Gastrocnemius medialis (tissue), 4 donors: ENCODE data around the gene PHRF1. TPM values are rescaled to one million over a fixed set of nuclear protein-coding genes. Genes with fewer than 3 reads are reported as not detected.

Source experiments
- ATAC-seq, 2 donors: fragments of 150-250 bp; one replicate each; pipeline ENCODE4 v1.9.1; 2016
- DNase-seq, 2 donors: peaks; one replicate each; pipeline ENCODE4 v3.0.0-alpha.2; 2019
- H3K27ac ChIP-seq, 4 donors: fragments of 200-600 bp; sonication (generic); 1 replicate in 1 of 4; 2 replicates in 3 of 4; pipeline ENCODE4 v1.5.1; 2016 to 2018; ENCODE audit warnings: mild to moderate bottlenecking in 2 of 4, moderate library complexity in 1 of 4
- H3K27me3 ChIP-seq, 3 donors: fragments of 200-600 bp; sonication (generic) in 2 of 3; 1 replicate in 1 of 3; 2 replicates in 2 of 3; pipeline versions ENCODE4 v1.5.1 to v1.6.0; 2016 to 2019; ENCODE audit warnings: mild to moderate bottlenecking in 1 of 3, moderate library complexity in 1 of 3
- H3K36me3 ChIP-seq, 2 donors: fragments of 200-600 bp; sonication (generic) in 1 of 2; one replicate each; pipeline ENCODE4 v1.5.1; 2017 to 2018
- H3K4me1 ChIP-seq, 2 donors: fragments of 200-600 bp; sonication (generic) in 1 of 2; one replicate each; pipeline ENCODE4 v1.5.1; 2016 to 2017; ENCODE audit warnings: mild to moderate bottlenecking in 2 of 2
- H3K4me3 ChIP-seq, 4 donors: fragments of 200-600 bp; sonication (generic) in 3 of 4; 1 replicate in 1 of 4; 2 replicates in 3 of 4; pipeline ENCODE4 v1.5.1; 2016 to 2019; ENCODE audit warnings: mild to moderate bottlenecking in 2 of 4
- H3K9me3 ChIP-seq, 3 donors: fragments of 200-600 bp; sonication (generic) in 2 of 3; 1 replicate in 1 of 3; 2 replicates in 2 of 3; pipeline ENCODE4 v1.5.1; 2016 to 2019
- POLR2A ChIP-seq, 2 donors: fragments of 450-650 bp; IDR thresholded peaks; one replicate each; pipeline ENCODE4 v1.6.1; 2017; ENCODE audit warnings: antibody characterized with exemption in 2 of 2, mild to moderate bottlenecking in 2 of 2, moderate library complexity in 2 of 2
- in situ Hi-C, 4 donors: fragments of 200-750 bp; cut with MboI; loops; one replicate each; pipeline versions ENCODE4 v1.15.0 to v1.8.0; 2017; ENCODE audit warnings: low sequenced_read_pairs in 4 of 4
- intact Hi-C: fragments of 100-400 bp; cut with DNase I; formaldehyde crosslinking; loops from one replicate; pipeline ENCODE4 v1.15.1; 2023; ENCODE audit warnings: low total_unique reads
- total RNA-seq, 4 donors: library from RNA; depleted of rRNA; stranded (reverse); fragments of >200 nt; gene quantifications; one replicate each; pipeline versions ENCODE4 v1.1.0 to v1.2.3, GENCODE V29; 2016
- TF ChIP-seq, protein P1 (sequence below), 5 experiments: fragments of 450-650 bp in 3 of 5; fragments of 200-600 bp in 2 of 5; sonication (generic) in 2 of 5; IDR thresholded peaks in 4 of 5; conservative IDR thresholded peaks in 1 of 5; 1 replicate in 4 of 5; 2 replicates in 1 of 5; pipeline ENCODE4 v1.5.1; 2016 to 2019; ENCODE audit warnings: antibody characterized with exemption in 5 of 5, mild to moderate bottlenecking in 3 of 5, moderate library complexity in 3 of 5

PHRF1 gene
- total RNA-seq, 4 donors from 2014 or later = 9.2 to 22.6 (median 20.8) TPM

DNA sequence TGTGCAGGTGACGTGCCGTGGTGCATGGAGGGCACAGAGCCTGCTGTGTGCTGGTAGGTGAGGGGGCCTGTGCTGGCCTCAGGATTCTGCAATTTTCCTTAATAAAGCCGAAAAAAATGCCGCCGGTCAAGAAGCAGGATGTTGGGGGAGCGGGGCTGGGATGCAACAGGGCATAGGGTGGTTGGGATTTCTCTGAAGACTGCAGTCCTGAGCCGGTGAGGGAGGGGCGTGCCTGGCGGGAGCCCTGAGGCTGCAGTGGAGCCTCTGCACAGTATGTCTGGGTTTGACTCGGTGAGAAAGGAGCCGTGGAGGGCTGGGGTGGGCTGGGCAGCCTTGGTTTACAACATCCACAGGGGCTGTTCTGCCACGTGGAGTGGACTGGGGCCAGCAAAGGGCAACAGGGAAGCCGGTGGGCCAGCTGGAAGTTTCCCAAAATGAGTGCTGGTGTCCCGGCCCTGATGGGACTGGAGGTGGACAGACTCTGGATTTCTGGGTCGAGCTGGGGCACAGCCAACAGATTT lies 47.1 kb downstream of the PHRF1 start:
- intact Hi-C loops (no loop called here), in situ Hi-C loops (no loop called here)
- no peak overlapping the region for H3K27ac ChIP-seq
- no peak for DNase-seq
- no peak for ATAC-seq
- H3K4me1 ChIP-seq = peaks cover 0 to 15% of the 10 kb centered on the region in 2 donors
- H3K9me3 ChIP-seq = no peaks in the 10 kb centered on the region
- no peak overlapping the region for H3K4me3 ChIP-seq
- H3K27me3 ChIP-seq = peaks cover 0 to 7% (median 4%) of the 10 kb centered on the region in 3 donors
- H3K36me3 ChIP-seq = no peaks in the 10 kb centered on the region
- TF ChIP-seq, protein P1, sequence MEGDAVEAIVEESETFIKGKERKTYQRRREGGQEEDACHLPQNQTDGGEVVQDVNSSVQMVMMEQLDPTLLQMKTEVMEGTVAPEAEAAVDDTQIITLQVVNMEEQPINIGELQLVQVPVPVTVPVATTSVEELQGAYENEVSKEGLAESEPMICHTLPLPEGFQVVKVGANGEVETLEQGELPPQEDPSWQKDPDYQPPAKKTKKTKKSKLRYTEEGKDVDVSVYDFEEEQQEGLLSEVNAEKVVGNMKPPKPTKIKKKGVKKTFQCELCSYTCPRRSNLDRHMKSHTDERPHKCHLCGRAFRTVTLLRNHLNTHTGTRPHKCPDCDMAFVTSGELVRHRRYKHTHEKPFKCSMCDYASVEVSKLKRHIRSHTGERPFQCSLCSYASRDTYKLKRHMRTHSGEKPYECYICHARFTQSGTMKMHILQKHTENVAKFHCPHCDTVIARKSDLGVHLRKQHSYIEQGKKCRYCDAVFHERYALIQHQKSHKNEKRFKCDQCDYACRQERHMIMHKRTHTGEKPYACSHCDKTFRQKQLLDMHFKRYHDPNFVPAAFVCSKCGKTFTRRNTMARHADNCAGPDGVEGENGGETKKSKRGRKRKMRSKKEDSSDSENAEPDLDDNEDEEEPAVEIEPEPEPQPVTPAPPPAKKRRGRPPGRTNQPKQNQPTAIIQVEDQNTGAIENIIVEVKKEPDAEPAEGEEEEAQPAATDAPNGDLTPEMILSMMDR (IDR thresholded peaks at IDR 0.05 in 4 of 5, conservative IDR thresholded peaks at IDR 0.05 in 1 of 5) = no peak
- no peak for TF ChIP-seq POLR2A (IDR thresholded peaks at IDR 0.05)

DNA sequence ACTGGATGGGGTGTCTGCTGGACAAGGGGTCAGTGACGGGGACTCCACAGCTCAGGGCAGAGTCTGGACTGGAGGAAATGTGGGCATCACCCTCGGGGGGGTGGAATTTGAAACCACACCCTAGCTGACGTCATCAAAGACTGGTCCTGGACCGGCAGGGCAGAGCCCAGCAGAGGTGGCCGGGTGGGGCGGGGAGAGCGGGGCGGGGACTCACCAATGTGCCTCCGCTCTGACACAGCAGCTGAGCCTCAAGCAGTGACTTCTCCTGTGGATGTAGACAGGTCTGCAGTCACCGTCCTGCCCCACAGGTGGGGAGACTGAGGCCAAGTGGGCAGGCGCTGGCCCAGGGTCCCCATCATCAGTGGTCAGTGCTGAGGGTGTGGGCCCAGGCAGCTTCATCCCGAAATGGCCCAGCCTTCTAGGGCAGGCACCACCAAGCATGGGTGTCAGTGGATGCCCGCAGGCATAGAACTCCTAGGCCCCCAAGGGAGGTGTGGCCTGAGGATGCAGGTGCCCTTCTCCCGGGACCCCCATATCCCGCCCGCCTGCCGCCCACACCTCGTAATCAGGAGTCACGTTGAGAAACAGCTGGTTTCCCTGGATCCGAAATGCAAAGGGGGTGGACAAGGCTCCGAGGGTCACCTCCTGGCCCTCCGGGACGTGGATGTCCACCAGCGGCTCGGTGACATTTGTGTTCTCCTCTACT lies 47.9 kb downstream of the PHRF1 start:
- Histone ChIP-seq H3K4me1 (peaks cover 4 to 18% of the 10 kb centered on the region in 2 donors), H3K4me3 (no peak overlapping the region), H3K36me3 (no peaks in the 10 kb centered on the region), H3K9me3 (no peaks in the 10 kb centered on the region), H3K27me3 (peaks cover 0 to 7% (median 4%) of the 10 kb centered on the region in 3 donors), H3K27ac (no peak overlapping the region)
- intact Hi-C loops = no loop called here
- no peak for ATAC-seq
- DNase-seq = no peak
- in situ Hi-C loops = no loop called here
- TF ChIP-seq POLR2A (IDR thresholded peaks at IDR 0.05) = no peak
- TF ChIP-seq, protein P1 (IDR thresholded peaks at IDR 0.05 in 4 of 5, conservative IDR thresholded peaks at IDR 0.05 in 1 of 5) = no peak

DNA sequence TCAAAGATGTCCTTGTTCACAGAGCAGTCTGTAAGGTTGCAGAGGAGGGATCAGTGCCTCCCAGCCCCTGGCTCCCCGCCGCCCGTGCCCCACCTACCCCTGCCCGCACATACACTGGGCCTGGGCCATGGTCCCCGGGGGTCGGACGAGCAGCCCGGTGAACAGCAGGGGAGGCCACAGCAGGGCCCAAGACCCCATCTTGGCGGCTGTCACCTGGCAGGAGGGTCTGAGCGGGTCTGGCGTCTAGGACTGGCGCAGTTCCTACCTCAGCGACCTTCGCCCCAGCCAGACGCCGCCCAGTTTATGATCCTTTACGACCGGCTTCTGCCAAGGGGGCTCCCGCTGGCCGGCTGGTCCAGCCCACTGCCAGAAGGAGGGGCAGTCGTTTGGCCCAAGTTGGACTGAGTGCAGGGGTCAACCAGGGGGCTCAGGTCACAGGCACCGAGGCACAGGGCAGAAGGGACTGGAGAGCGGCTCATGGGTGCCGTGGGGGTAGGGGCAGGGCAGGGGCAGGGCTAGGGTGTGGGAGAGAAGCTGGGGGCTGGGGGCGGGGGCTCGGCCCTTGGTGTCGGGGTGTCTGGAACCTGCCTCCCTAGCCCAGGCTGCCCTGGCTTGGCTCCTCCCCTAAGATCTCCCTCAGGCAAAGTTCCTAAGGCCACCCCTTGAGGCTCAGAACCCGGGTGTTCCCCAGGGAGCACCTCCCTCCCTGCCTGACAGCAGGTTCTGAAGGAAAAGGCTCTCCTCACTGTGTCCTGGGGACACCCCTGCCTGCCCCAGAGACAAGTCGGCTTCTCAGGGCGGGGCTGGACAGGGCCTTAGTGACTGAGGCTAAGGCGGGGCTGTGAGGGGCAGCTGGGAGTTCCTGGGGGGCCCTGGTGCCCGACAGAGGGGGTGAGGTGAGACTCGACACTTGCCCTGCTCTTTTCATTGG lies 48.7 kb downstream of the PHRF1 start, which contains the start of gene CDHR5:
TSS of gene CDHR5 (minus strand) at position 251 of the 931 bp plus-strand sequence. CDS start at position 198, 53 bp downstream.
- in situ Hi-C loops (no loop called here), intact Hi-C loops (no loop called here)
- Histone ChIP-seq H3K27ac (no peak within 1 kb of the TSS), H3K4me3 (no peak within 1 kb of the TSS), H3K36me3 (no peaks in the 10 kb centered on the region), H3K4me1 (peaks cover 8 to 24% of the 10 kb centered on the region in 2 donors), H3K9me3 (no peaks in the 10 kb centered on the region), H3K27me3 (peaks cover 0 to 7% (median 4%) of the 10 kb centered on the region in 3 donors)
- DNase-seq = no peak
- TF ChIP-seq, protein P1 (IDR thresholded peaks at IDR 0.05 in 4 of 5, conservative IDR thresholded peaks at IDR 0.05 in 1 of 5) = no peak
- no peak for TF ChIP-seq POLR2A (IDR thresholded peaks at IDR 0.05)
- ATAC-seq = no peak

DNA sequence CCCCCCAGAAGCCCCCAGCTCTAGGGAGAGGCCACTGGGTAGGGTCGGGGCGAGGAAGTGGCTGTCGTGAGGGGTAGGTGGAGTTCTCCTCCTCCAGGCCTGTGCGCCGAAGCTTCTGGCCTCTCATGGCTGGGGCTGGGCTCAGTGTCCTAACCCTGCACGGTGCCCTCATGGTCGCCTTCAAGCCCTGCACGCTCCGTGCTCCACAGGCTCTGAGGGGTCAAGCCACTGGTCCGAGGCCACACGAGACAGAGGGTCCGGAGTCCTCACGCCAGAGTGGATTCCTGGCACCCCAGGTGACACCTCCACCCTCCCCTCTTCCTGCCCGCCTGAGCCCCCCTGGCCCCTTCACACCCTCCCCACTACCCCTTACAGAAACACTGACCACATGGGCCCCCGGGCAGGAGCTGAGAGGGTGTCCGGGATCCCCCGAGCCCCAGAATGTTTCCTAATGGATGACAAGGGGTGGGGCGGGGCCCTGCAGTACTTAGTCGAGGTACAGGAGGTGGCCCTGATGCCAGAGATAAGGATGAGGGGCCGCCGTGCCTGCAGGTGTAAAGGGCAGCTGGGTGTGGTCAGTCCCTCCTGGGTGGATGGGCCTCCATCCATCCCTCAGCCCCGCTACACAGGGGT lies 49.5 kb downstream of the PHRF1 start:
- no peak for TF ChIP-seq POLR2A (IDR thresholded peaks at IDR 0.05)
- TF ChIP-seq, protein P1 (IDR thresholded peaks at IDR 0.05 in 4 of 5, conservative IDR thresholded peaks at IDR 0.05 in 1 of 5) = no peak
- intact Hi-C loops = no loop called here
- DNase-seq (no peak), ATAC-seq (no peak)
- Histone ChIP-seq H3K4me1 (peaks cover 12 to 31% of the 10 kb centered on the region in 2 donors), H3K4me3 (no peak overlapping the region), H3K9me3 (no peaks in the 10 kb centered on the region), H3K36me3 (no peaks in the 10 kb centered on the region), H3K27ac (no peak overlapping the region), H3K27me3 (peaks cover 0 to 7% (median 4%) of the 10 kb centered on the region in 3 donors)
- in situ Hi-C loops = no loop called here
